RCC 7860 (cell line): ENCODE data around the gene CFAP46.
"Not testable (repeated sequence)": the region's sequence is repeated elsewhere in the genome, so short reads cannot be mapped to it uniquely, and the experiment has no call there.

Experiments
- DNase-seq: peaks from one replicate; pipeline ENCODE4 v3.0.0-alpha.2; 2015; ENCODE audit warnings: low spot score
- FAIRE-seq: peaks from 2 replicates; lab custom pipeline; 2012; peaks lifted over from hg19 to GRCh38; lab: Jason Lieb, UNC

Gene CFAP46

DNA sequence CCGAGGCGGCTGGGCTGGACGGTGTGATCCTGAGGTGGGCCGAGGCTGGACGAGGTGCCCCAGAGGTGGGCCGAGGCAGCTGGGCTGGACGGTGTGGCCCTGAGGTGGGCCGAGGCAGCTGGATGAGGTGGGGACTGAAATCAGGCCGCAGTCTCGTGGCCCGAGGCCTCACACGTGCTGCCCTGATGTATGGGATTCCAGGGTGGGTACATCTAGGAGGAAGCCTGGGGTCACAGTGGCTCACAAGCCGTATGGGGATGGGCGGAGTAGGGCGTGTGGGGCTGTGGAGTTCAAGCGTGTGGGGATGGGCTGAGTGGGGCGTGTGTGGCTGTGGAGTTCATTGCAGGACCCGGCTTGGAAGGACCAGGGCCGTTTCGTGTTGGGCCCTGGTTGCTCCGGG lies 144.0 kb downstream of the CFAP46 start:
- DNase-seq (no peak), FAIRE-seq (no peak)

- not testable (repeated sequence) for FAIRE-seq, DNase-seq
These were observed 144.4 kb downstream of the CFAP46 start for GRCh38 chr10:132797986-132798385.

GRCh38 chr10:132796846-132797245 lies 145.5 kb downstream of the CFAP46 start:
- DNase-seq (no peak), FAIRE-seq (no peak)

DNA sequence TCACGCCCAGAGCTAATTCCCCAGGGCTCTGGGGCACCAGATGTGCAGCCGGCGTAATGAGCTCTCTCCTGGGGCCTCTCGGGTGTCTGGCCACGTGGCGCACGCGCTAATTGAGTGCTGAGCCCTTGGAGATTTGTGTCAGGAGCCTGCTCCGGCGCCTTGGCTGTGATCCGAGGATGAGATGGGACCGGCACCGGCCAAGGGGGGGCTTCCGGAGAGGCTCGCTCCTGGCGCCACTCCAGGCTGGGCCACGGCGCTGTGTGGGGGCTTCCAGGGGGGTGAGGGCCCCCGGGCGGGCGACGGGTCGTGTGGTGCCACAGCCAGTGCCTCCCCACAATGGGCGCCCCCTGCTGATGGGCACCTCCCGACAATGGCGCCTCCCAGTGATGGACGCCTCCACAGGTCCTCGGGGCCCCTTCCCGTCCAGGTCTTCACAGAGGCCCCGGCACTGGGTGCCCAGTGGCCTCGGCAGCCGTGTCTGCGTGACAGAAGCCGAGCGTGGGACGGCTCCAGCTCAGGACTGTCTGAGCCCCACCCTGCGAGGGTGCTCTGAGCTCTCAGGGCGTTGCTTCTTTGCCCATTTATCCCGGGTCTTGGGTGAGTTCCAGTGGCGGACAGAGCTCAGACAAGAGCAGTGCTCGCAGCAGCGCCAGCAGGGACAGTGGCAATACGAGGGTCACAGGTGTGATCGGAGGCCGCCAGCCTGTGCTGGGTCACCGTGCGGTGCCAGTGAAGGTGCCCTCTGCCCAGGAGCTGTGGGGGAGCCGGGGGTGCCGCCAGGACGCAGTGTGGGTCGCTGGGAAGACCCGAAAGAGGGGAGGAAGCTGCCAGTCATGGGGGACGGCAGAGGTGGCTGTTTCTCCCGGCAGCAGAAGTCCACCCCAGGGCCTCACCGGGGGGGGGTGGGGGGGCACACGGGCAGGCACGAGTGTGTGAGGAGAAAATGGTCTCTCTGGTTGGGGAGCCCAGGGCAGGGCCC lies 148.2 kb downstream of the CFAP46 start:
- FAIRE-seq: no peak
- no peak for DNase-seq

GRCh38 chr10:132793213-132793612 lies 149.2 kb downstream of the CFAP46 start:
- no peak for DNase-seq
- no peak for FAIRE-seq

DNA sequence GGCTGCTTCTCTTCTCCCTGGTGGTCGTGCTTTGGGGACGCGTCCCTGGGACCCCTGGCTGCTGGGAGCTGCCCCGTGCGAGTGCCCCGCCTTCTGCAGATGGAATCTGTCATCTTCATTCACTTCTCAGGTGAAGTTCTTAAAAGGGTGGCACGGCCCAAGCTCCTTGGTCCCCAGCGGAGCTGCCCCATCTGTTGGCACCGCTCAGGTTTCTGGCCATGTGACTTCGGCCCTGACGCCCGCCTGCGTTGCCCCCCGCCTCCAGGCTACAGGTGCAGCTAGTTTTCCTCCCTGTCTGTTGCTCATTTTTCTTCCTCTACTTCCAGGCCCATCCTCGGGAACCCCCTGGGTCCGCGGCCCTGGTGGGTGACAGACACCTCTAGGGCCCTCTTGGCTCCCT lies 149.6 kb downstream of the CFAP46 start:
- DNase-seq (no peak), FAIRE-seq (no peak)

DNA sequence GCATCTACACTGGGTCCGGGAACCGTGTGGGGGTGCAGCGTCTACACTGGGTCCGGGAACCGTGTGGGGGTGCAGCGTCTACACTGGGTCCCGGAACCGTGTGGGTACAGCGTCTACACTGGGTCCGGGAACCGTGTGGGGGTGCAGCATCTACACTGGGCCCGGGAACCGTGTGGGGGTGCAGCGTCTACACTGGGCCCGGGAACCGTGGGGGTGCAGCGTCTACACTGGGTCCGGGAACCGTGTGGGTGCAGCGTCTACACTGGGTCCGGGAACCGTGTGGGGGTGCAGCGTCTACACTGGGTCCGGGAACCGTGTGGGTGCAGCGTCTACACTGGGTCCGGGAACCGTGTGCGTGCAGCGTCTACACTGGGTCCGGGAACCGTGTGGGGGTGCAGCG lies 150.3 kb downstream of the CFAP46 start:
- not testable (repeated sequence) for FAIRE-seq, DNase-seq

- FAIRE-seq (no peak), DNase-seq (no peak)
These were observed 151.2 kb downstream of the CFAP46 start for GRCh38 chr10:132790934-132791829.

DNA sequence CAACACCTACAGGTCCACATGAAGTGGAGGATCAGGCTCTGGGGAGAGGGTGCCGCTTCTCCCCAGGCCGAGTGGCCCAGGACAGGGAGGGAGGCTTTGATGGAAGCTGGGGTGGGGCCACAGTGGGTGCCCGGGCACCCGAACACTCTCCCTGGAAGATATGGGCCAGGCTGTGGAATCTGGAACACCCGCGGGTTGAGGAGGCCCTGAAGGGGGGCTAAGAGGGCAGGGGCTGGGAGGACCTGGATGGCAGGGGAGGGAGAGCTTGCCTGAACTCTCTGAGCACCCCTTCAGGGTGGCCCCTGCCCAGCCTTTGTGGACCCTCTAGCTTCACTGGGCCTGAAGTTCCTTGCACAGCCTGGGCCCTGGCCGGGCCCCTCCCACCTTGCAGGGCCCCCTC lies 151.9 kb downstream of the CFAP46 start:
- DNase-seq (no peak), FAIRE-seq (no peak)

GRCh38 chr10:132789659-132790148 lies 152.7 kb downstream of the CFAP46 start:
- DNase-seq (no peak), FAIRE-seq (no peak)

DNA sequence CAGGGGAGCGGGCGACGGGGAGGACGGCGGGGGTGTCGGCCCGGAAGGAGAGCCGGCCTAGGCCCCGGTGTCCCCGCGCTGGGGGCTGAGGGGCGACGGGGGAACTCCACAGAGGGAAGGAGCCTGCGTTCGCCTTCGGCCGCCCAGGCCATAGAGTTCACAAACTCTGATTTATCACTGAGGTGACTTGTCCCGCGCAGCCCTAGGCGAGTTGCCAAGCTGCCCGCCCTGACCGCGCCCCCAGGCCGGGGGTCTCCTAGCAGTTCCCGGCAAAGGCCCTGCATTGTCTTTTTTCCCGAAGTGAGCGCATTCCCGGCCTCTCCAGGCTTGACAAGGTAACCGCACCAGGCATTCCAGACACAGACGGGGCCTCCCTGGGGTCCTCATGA lies 153.5 kb downstream of the CFAP46 start:
- DNase-seq (no peak), FAIRE-seq (no peak)

DNA sequence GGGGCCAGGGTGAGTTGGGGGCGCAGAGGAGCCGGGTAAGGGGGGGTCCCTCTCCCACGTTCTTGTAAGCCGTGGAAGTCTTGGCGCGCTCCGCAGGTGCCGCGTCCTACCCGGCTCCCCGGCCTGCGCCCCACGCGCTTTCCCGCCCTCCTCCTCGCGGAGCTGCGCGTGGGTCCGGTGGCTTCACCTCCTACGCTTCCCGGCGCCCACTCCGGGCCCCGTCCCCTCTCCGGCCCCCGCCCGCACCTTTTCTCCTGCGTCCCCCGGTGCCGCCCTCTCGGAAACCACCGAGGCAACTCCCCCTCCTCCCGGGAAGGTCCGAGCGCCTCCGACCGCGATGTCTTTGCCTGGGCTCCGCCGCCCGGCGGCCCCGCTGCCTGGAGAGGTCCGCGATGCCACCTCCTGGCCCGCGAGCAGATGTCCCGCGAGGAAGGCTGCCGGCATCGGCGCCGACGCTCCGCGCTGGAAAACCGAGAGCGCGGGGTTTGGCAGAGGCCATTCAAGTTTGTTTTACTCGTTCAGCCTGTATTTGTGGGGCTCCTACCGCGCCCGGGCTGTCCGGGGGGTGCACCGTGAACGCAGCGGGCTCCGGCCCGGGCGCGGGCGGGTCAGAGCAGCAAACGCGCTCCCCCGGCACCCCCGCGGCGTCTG lies 154.1 kb downstream of the CFAP46 start:
- DNase-seq: no peak
- no peak for FAIRE-seq

- FAIRE-seq (no peak), DNase-seq (no peak)
These were observed 154.7 kb downstream of the CFAP46 start for GRCh38 chr10:132787495-132788179.

DNA sequence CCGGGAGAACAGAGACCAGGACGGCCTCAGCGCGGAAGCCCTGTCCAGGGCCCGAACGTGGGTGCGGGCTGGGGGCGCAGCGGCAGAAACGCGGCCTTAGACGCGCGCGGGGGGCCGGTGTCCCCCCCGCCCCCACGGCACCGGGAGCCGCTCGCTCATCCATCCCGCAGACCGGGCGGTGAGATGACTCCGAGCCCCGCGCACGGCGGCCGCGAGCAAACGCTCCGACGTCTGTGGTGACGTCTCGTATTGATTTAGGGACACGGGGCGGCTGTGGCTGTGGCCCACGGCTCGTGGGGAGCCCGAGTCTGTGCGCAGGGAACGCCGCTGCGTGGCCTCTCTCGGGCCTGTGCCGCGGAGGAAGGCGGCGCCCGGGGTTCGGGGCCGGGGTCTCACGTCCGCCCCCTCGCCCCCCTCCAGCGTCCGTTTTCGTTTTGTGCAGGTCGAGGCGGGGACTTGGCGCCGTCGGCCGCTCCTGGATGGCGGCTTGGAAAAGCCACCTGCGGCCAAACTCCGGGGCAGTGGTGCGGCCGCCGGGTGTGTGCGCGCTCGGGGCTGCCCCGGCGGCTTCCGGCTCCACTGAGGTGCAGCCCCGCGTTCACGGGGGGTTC lies 155.4 kb downstream of the CFAP46 start:
- no peak for FAIRE-seq

DNA sequence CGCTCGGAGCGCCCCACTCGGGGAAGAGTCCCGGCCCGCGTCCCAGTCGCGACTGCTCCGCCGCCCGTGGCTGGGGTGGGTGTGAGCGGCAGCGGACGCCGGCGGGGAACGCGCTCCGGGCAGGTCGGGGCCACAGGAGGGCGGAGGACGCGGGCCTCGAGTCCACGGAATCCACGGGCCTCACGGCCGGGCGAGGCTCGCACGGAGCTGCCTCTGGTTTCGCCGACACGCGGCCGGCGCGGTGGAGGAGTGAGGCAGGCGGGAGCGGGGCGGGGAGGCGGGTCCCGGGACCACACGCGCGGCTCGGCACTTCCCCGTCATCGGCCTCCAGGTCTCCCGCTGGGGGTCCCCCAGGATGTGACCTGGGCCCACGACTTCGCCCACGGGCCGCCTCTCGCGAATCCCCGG lies 155.9 kb downstream of the CFAP46 start:
- FAIRE-seq: no peak
- no peak for DNase-seq

More for the DNA sequence above, 155.4 kb downstream of the CFAP46 start:
- DNase-seq: no peak

DNA sequence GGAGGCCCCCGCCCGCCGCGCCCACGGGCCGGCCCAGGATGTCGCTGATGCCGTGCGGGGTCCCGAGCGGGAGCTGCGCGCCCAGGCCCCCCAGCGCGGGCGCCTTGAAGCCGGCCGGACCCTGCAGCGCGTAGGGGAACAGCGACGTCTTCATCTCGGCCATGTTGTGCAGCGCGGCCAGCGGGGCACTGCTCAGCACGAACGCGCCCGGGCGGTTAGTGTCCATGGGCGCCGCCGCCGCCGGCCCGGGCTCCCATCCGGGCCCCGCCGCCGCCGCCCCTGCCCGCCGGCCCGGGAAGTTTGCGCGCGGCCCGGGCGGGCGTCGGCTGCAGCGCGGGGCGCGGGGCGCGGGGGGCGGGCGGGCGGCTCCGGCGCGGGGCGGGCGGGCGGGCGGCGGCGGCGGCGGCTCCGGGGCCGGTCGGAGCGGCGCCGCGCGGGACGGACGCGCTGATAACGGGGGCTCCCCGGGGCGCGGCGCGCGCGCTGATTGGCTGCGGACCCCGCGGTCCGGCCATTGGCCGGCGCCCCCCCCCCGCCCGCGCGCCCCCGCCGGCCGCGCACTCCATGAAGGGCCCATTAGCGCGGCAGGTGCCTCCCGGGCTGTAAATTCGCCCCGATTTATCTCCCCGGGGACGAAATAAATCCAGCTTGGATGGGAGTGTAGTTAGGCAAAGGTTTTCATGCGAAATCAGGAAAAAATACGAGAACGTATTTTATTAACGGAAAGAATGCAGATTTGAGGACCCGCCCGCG lies 156.5 kb downstream of the CFAP46 start, which contains the start of gene NKX6-2:
NKX6-2 (minus strand) TSS at position 425 of the 753 bp plus-strand sequence; CDS start at position 226, 199 bp downstream.
- DNase-seq: no peak
- FAIRE-seq: no peak

- FAIRE-seq (no peak), DNase-seq (no peak)
These were observed 157.3 kb downstream of the CFAP46 start for GRCh38 chr10:132784866-132785722.
